BJ (cell line): ENCODE results near the gene BNIPL. TPM values are rescaled to one million over a fixed set of nuclear protein-coding genes. Genes with fewer than 3 reads are reported as not detected.

Experiments used
- CTCF ChIA-PET: fragments of 350-600 bp; formaldehyde crosslinking; extraction: SDS; loops from one replicate; lab custom pipeline; 2021; ENCODE audit warnings: antibody characterized with exemption, inconsistent platforms; lab: Yijun Ruan, JAX
- POLR2A ChIA-PET: fragments of 300-600 bp; sonication (Branson Sonifier 250); formaldehyde crosslinking; extraction: SDS; loops from one replicate; lab custom pipeline; 2021; ENCODE audit warnings: antibody characterized with exemption; lab: Charles Lee
- DNase-seq: peaks from one replicate; pipeline ENCODE4 v3.0.0-alpha.2; 2011; ENCODE audit warnings: low read depth
- H3K27me3 ChIP-seq: 2 replicates; pipeline ENCODE4 v1.6.0; 2011; ENCODE audit warnings: low read length; ENCODE audit not compliant: control insufficient read depth, insufficient read depth
- H3K36me3 ChIP-seq: 2 replicates; pipeline ENCODE4 v1.5.1; 2011; ENCODE audit warnings: low read length; ENCODE audit not compliant: control insufficient read depth, insufficient read depth
- H3K4me3 ChIP-seq: 2 replicates; pipeline ENCODE4 v1.5.1; 2011; ENCODE audit warnings: low read depth, mild to moderate bottlenecking, control low read depth, low read length
- polyA plus RNA-seq: library from polyadenylated mRNA; depleted of rRNA; stranded (reverse); fragments of >200 nt; gene quantifications from 2 replicates; pipeline ENCODE4 v1.2.3, GENCODE V29; 2011
- TF ChIP-seq, protein P1 (sequence below): IDR thresholded peaks from 2 replicates; pipeline ENCODE4 v1.5.1; 2011; ENCODE audit warnings: low read depth, mild to moderate bottlenecking, control low read depth, inconsistent platforms, low read length, moderate library complexity; ENCODE audit not compliant: insufficient read depth

The BNIPL gene
- polyA plus RNA-seq, 1 experiment: 0.31 TPM

DNA sequence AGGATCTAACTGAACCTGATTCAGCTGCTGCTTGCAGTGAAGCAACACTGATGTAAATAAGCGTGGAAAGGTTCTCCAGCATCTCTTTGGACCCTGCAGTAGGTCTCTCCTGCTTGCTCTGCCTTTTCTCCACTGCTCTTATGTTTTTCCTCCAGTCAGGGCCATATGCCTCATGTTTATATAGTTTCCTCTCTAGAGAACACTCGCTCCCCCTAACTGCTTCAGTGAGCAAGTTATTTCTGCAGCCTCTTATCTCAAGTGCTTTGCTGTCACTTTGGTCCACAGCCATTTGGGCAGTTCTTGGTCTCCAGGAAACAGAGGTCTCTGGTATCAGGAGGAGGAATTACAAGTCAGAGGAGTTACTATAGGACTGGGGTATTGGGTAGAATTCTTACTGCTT lies 22.9 kb upstream of the BNIPL start:
- TF ChIP-seq, protein P1, sequence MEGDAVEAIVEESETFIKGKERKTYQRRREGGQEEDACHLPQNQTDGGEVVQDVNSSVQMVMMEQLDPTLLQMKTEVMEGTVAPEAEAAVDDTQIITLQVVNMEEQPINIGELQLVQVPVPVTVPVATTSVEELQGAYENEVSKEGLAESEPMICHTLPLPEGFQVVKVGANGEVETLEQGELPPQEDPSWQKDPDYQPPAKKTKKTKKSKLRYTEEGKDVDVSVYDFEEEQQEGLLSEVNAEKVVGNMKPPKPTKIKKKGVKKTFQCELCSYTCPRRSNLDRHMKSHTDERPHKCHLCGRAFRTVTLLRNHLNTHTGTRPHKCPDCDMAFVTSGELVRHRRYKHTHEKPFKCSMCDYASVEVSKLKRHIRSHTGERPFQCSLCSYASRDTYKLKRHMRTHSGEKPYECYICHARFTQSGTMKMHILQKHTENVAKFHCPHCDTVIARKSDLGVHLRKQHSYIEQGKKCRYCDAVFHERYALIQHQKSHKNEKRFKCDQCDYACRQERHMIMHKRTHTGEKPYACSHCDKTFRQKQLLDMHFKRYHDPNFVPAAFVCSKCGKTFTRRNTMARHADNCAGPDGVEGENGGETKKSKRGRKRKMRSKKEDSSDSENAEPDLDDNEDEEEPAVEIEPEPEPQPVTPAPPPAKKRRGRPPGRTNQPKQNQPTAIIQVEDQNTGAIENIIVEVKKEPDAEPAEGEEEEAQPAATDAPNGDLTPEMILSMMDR: no peak
- CTCF ChIA-PET: interaction anchor here (0.5 kb wide), 1 partner anchor 11 kb away, joined by 4 read pairs; no protein-coding TSS in a partner anchor

DNA sequence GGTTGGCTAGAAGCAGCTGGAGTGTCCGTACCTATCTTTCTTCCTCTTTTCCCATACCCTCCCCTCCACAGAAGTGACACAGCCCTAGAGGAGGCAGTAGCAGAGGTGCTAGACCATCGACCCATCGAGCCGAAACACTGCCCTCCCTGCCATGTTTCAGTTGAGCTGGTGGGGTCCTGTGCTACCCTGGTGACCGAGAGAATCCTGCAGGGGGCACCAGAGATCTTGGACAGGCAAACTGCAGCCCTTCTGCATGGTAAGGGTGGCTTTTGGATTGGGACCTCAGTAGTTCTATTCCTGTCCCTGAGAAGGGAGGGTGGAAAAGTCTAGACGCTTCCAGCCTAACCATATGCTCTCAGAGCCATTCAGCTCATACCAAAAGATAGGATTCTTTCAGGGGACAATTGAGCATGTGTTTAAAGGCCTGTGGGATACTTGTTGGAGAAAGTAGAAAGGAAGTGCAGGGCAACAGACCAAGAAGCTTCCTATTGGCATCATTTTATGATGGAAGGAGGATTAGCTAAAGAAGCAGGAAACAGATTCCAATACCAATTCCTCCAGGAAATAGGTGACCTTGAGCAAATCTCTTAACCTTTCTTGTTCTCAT lies 11.7 kb upstream of the BNIPL start:
- H3K4me3 ChIP-seq: no peak overlapping the region
- no peak for DNase-seq
- ChIA-PET CTCF (interaction anchor here (0.6 to 3.1 kb wide), 26 partner anchors 10 to 713 kb away, joined by 3 to 26 read pairs (median 4); partner anchors contain the start of genes BNIPL, C1orf56, CDC42SE1 and LYSMD1), POLR2A (no interaction called here)
- H3K27me3 ChIP-seq: no peaks in the 10 kb centered on the region
- peaks cover 4% of the 10 kb centered on the region for H3K36me3 ChIP-seq
- TF ChIP-seq, protein P1: peak; percentile 81

More for the DNA sequence above, 22.9 kb upstream of the BNIPL start:
- Histone ChIP-seq H3K27me3 (no peaks in the 10 kb centered on the region), H3K4me3 (no peak overlapping the region), H3K36me3 (no peaks in the 10 kb centered on the region; the same call in 1 of the 2 replicates)
- POLR2A ChIA-PET: no interaction called here
- no peak for DNase-seq

DNA sequence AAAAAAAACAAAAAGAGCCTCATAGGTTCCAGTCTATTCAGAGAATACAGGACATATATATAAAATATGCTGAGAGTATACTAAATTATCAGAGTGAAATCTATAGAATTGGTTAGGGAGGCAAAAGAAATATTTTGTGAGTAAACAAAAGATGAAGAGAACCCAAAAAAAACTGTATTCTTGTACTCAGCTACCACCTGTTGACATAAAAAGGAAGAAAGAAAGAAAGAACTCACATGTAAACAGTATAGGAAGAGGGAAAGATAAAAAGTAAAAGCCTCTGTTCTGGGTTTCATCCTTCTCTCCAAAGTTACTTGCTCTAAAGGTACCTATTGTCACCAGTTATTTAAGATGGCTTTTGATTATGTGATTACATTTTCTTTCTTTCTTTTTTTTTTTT lies 9.9 kb upstream of the BNIPL start:
- CTCF ChIA-PET: interaction anchor here (2.6 to 3.1 kb wide), 2 partner anchors 12 to 23 kb away, joined by 10 to 26 read pairs; partner anchors contain the start of gene BNIPL
- no peak for DNase-seq
- Histone ChIP-seq H3K4me3 (no peak overlapping the region), H3K27me3 (no peaks in the 10 kb centered on the region), H3K36me3 (peaks cover 6% of the 10 kb centered on the region)
- TF ChIP-seq, protein P1: no peak
- POLR2A ChIA-PET: no interaction called here

DNA sequence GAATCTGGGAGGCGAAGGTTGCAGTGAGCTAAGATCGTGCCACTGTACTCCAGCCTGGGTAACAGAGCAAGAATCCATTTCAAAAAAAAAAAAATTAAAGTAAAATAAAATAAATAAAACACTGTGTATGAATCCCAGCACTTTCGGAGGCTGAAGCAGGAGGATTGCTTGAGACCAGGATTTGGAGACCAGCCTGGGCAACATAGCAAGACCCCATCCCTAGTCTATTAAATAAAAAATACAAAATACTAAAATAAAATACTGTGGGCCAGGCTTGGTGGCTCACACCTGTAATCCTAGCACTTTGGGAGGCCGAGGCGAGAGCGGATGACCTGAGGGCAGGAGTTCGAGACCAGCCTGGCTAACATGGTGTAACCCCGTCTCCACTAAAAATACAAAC lies 4.2 kb upstream of the BNIPL start:
- TF ChIP-seq, protein P1: no peak
- Histone ChIP-seq H3K4me3 (no peak overlapping the region), H3K27me3 (no peaks in the 10 kb centered on the region), H3K36me3 (peaks cover 8% of the 10 kb centered on the region)
- ChIA-PET CTCF (interaction anchor here (1.6 kb wide), 1 partner anchor 10 kb away, joined by 5 read pairs; no protein-coding TSS in a partner anchor), POLR2A (no interaction called here)
- no peak for DNase-seq

DNA sequence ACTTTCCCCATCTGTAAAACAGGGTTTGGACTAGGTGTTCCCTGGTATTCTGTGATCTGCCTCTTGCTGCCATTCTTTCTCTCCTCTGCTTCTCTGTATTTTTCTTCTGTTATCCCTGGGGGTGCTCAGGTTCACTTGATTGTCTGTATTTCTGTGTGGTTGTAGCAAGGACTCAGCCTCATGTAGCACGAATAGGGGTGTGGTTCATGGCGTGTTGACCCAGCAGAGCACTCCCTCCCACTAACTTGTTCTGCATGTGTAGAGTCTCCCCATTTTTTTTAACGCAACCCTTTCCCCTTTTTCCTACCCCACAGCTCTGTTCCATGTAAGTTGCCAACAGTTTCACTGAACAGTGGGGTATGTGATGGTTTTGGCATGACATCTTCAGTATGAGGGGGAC lies 1.2 kb upstream of the BNIPL start:
- DNase-seq: no peak
- ChIA-PET POLR2A (no interaction called here), CTCF (interaction anchor here (1.9 kb wide), 1 partner anchor 11 kb away, joined by 9 read pairs; no protein-coding TSS in a partner anchor)
- TF ChIP-seq, protein P1: no peak
- Histone ChIP-seq H3K4me3 (no peak overlapping the region), H3K27me3 (no peaks in the 10 kb centered on the region), H3K36me3 (peaks cover 6% of the 10 kb centered on the region)
